Stimulated activated CD4-positive, alpha-beta T cell treated with anti-CD3 and anti-CD28 coated beads, Interleukin-1b, Interleukin-23, amount 100 ng/mL, for 24 hours (primary cell): ENCODE measurements around the gene TMEM244.
"Not testable (repeated sequence)": the region's sequence is repeated elsewhere in the genome, so short reads cannot be mapped to it uniquely, and the experiment has no call there.

ENCODE experiments used
- DNase-seq, 4 experiments: peaks; one replicate each; pipeline ENCODE4 v3.0.0-alpha.2; 2020; ENCODE audit warnings: low read depth in 4 of 4, low spot score in 1 of 4

The TMEM244 gene

GRCh38 chr6:129817332-129817731, 43.8 kb downstream of the TMEM244 start:
- DNase-seq = no peak

- no peak for DNase-seq
Observed at GRCh38 chr6:129812145-129812777, 48.9 kb downstream of the TMEM244 start.

GRCh38 chr6:129807141-129807540, 54.0 kb downstream of the TMEM244 start:
- DNase-seq = not testable (repeated sequence)

GRCh38 chr6:129802920-129803319, 58.2 kb downstream of the TMEM244 start:
- not testable (repeated sequence) for DNase-seq

GRCh38 chr6:129801909-129802308, 59.2 kb downstream of the TMEM244 start:
- DNase-seq = no peak

- DNase-seq = no peak
Observed at GRCh38 chr6:129795261-129795660, 65.9 kb downstream of the TMEM244 start.

GRCh38 chr6:129793447-129793846, 67.7 kb downstream of the TMEM244 start:
- no peak for DNase-seq

- DNase-seq = no peak
Observed at GRCh38 chr6:129792049-129792448, 69.1 kb downstream of the TMEM244 start.

GRCh38 chr6:129790785-129791184, 70.3 kb downstream of the TMEM244 start:
- DNase-seq = no peak

GRCh38 chr6:129789974-129790373, 71.1 kb downstream of the TMEM244 start:
- DNase-seq = no peak

- no peak for DNase-seq
Observed at GRCh38 chr6:129787816-129788215, 73.3 kb downstream of the TMEM244 start.

GRCh38 chr6:129786548-129786947, 74.6 kb downstream of the TMEM244 start:
- DNase-seq = no peak

GRCh38 chr6:129785756-129786135, 75.4 kb downstream of the TMEM244 start:
- DNase-seq = no peak

- DNase-seq = no peak
Observed at GRCh38 chr6:129785047-129785755, 75.9 kb downstream of the TMEM244 start.
